Upper lobe of left lung (tissue), 6 donors: ENCODE results near the gene ARHGEF4. TPM values are rescaled to one million over a fixed set of nuclear protein-coding genes. Genes with fewer than 3 reads are reported as not detected.

Experiments used
- ATAC-seq, 2 donors: fragments of 200-7000 bp; cut with Tn5 transposase; one replicate each; pipeline ENCODE4 v1.9.1; 2022; ENCODE audit warnings: mild to moderate bottlenecking in 2 of 2, moderate library complexity in 2 of 2; ENCODE audit not compliant: low FRiP score in 2 of 2
- DNase-seq, 2 donors: peaks; one replicate each; pipeline ENCODE4 v3.0.0-alpha.2; 2019 to 2020
- H3K27ac ChIP-seq, 4 donors: fragments of 200-600 bp; sonication (generic); one replicate each; pipeline ENCODE4 v1.5.1; 2016 to 2019
- H3K27me3 ChIP-seq, 4 donors: fragments of 200-600 bp; sonication (generic); one replicate each; pipeline ENCODE4 v1.5.1; 2017 to 2019
- H3K36me3 ChIP-seq, 4 donors: fragments of 200-600 bp; sonication (generic); one replicate each; pipeline ENCODE4 v1.5.1; 2016 to 2019
- H3K4me1 ChIP-seq, 4 donors: fragments of 200-600 bp; sonication (generic); one replicate each; pipeline ENCODE4 v1.5.1; 2018 to 2019
- H3K4me3 ChIP-seq, 4 donors: fragments of 200-600 bp; sonication (generic); one replicate each; pipeline ENCODE4 v1.5.1; 2017 to 2019; ENCODE audit warnings: mild to moderate bottlenecking in 2 of 4, moderate library complexity in 1 of 4
- H3K9me3 ChIP-seq, 4 donors: fragments of 200-600 bp; sonication (generic); one replicate each; pipeline ENCODE4 v1.5.1; 2018 to 2019
- EP300 ChIP-seq, 4 donors: sonication (generic); formaldehyde crosslinking; IDR thresholded peaks; one replicate each; pipeline ENCODE4 v1.5.1; 2017; ENCODE audit warnings: antibody characterized with exemption in 4 of 4, control low read depth in 2 of 4
- POLR2A ChIP-seq, 4 donors: fragments of 450-650 bp; IDR thresholded peaks; one replicate each; pipeline ENCODE4 v1.5.1; 2016 to 2017; ENCODE audit warnings: antibody characterized with exemption in 4 of 4, mild to moderate bottlenecking in 2 of 4
- POLR2AphosphoS5 ChIP-seq, 2 donors: sonication (generic); formaldehyde crosslinking; IDR thresholded peaks; one replicate each; pipeline ENCODE4 v1.5.1; 2017; ENCODE audit warnings: antibody characterized with exemption in 2 of 2
- WGBS, 2 donors: methylation state at CpG; one replicate each; pipeline ENCODE4 v1.1.5; 2017 to 2018; 5-methylcytosine and 5-hydroxymethylcytosine counted together
- total RNA-seq, 6 donors: library from RNA; depleted of rRNA in 4 of 6; stranded (reverse); fragments of >200 nt in 4 of 6; gene quantifications; one replicate each; pipeline versions ENCODE4 v1.1.0 to v1.2.1, GENCODE V29; 2016 to 2021
- TF ChIP-seq, protein P1 (sequence below), 6 experiments: fragments of 450-650 bp in 4 of 6; fragments of 200-600 bp in 2 of 6; sonication (generic) in 2 of 6; IDR thresholded peaks; one replicate each; pipeline ENCODE4 v1.5.1; 2016 to 2019; ENCODE audit warnings: antibody characterized with exemption in 6 of 6
- donor health status: DM: no; HTN: no; CAD: no; lungs with moderate emphysema.
- donor health status: DM: no; HTN: yes; CAD: no; lungs with severe emphysema.

ARHGEF4 gene
- total RNA-seq, 6 donors from 2014 or later: 10.1 to 101 (median 22.5) TPM

DNA sequence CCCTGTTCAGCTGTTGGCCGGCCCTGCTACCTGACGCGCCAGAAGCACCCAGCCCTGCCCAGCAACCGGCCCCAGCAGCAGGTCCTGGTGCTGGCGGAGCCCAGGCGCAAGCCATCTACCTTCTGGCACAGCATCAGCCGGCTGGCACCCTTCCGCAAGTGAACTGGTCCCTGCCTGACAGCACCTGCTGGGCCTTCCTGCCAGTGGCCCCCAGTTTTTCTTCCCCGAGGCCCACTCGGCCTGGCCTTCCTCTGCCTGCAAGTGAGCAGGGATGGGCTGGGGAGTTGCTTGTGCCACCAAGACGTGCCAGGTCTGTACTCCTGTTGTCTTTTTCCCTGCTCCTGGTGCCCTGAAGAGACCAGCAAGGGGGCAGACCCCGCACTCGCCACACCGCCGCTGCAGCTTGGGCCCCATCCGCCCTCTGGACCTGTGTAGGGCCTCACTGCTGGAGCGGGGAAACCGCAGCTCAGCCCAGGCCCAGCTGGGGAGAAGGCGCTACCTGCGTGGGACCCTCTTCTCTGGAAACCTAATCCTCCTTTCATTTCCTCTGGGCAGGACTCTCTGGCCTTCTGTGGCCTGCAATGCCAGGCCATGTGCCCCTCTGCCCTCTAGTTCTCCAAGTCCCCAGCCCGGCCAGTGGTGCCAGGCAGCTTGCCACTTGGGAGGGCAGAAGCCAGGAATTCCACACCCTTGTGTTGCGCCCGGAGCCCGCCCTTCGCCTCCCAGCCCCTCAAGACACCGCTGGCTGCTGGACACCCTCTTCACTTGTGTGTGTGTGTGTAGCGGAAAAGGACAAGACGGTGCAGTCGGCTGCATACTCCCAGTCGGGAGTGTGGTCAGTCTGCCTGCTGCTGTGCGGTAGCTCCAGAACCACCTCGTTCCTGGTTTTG lies 209.6 kb downstream of the ARHGEF4 start:
- DNase-seq: peak in 1 of 2 donors; percentile 75
- Histone ChIP-seq H3K4me1 (no peaks in the 10 kb centered on the region), H3K36me3 (peaks cover 14 to 52% (median 47%) of the 10 kb centered on the region in 4 donors), H3K9me3 (no peaks in the 10 kb centered on the region), H3K27ac (no peak overlapping the region), H3K4me3 (no peak overlapping the region), H3K27me3 (no peaks in the 10 kb centered on the region)
- ATAC-seq: peak in 1 of 2 donors; percentile 4
- no peak for TF ChIP-seq EP300 (IDR thresholded peaks at IDR 0.05)
- no peak for TF ChIP-seq POLR2A (IDR thresholded peaks at IDR 0.05)
- TF ChIP-seq POLR2AphosphoS5 (IDR thresholded peaks at IDR 0.05): no peak
- TF ChIP-seq, protein P1, sequence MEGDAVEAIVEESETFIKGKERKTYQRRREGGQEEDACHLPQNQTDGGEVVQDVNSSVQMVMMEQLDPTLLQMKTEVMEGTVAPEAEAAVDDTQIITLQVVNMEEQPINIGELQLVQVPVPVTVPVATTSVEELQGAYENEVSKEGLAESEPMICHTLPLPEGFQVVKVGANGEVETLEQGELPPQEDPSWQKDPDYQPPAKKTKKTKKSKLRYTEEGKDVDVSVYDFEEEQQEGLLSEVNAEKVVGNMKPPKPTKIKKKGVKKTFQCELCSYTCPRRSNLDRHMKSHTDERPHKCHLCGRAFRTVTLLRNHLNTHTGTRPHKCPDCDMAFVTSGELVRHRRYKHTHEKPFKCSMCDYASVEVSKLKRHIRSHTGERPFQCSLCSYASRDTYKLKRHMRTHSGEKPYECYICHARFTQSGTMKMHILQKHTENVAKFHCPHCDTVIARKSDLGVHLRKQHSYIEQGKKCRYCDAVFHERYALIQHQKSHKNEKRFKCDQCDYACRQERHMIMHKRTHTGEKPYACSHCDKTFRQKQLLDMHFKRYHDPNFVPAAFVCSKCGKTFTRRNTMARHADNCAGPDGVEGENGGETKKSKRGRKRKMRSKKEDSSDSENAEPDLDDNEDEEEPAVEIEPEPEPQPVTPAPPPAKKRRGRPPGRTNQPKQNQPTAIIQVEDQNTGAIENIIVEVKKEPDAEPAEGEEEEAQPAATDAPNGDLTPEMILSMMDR (IDR thresholded peaks at IDR 0.05): no peak
- 90 to 92% methylated on average over 20 to 32 of the region's 32 CpGs for WGBS, 2 donors

DNA sequence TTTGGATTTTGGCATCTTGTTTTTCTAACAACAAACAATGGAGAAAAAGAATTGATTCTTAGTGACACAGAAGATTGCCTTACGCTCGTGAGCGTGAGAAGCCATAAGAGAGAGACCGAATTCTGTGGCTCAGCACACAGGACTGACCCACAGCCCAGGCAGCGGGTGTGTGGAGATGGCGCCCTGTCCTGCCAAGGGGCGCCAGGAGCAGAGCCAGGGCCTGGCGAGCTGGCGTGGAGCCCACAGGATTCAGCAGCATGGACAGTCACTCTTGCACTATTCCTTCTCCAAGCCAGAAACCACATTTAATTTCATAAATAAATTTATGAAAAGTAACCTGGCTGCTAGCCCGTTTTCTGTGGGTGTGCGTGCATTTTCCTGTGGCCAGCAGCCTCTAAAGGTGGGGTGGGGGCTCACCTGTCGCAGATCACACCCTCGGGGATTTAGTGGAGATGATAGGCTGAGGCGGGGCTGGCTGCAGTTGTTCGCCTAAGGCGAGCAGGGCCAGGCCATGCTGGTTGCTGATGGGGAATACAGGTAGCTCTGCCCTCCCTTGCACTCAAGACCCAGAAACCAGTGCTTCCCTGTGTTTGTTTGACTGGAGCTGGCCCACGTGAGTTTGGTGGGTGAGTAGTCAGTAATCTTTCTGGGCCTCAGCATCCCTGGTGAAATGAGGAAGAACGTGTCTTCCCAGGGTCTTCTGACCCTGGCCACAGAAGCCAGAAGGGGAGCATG lies 210.4 kb downstream of the ARHGEF4 start:
- Histone ChIP-seq H3K9me3 (no peaks in the 10 kb centered on the region), H3K36me3 (peaks cover 19 to 60% (median 54%) of the 10 kb centered on the region in 4 donors)
- WGBS, 2 donors: 94 to 96% methylated on average over 16 to 18 of the region's 18 CpGs

DNA sequence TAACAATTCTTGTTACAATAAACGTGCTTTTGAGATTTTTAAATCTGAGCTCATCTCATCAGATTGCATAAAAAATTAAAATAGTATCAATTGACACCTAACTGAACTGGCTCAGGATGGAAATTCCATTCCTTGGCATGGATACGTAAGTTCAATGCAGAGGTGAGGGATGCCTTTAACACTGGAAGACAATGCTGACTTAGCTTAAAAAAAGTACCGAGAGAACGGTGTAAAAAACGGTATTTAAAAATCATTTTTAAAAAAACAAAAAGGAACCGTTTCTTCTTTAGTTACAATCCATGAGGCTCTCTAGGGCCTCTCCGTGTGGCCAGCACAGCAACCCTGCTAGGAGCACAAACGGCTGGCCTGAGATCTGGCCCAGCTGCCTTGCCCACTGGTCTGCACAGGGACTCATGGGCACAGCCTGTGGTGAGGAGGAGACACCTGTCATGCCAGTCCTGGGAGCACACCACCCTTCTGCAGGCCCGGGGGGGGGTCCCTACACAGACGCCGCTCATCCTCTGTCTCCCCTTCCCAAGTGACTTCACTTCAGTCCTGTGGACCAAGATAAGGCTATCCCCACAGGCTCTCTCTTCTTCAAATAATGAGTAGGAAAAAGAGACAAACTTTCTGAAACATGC lies 211.3 kb downstream of the ARHGEF4 start:
- Histone ChIP-seq H3K27ac (no peak overlapping the region), H3K4me3 (no peak overlapping the region), H3K4me1 (no peaks in the 10 kb centered on the region), H3K9me3 (no peaks in the 10 kb centered on the region), H3K36me3 (peaks cover 24 to 70% (median 64%) of the 10 kb centered on the region in 4 donors), H3K27me3 (no peaks in the 10 kb centered on the region)
- no peak for TF ChIP-seq POLR2A (IDR thresholded peaks at IDR 0.05)
- WGBS, 2 donors: 90 to 94% methylated on average over 11 of the region's 11 CpGs
- ATAC-seq: no peak
- no peak for DNase-seq

More for the DNA sequence above, 210.4 kb downstream of the ARHGEF4 start:
- Histone ChIP-seq H3K4me1 (no peaks in the 10 kb centered on the region), H3K27me3 (no peaks in the 10 kb centered on the region), H3K27ac (no peak overlapping the region), H3K4me3 (no peak overlapping the region)
- no peak for ATAC-seq
- no peak for DNase-seq
- TF ChIP-seq, protein P1 (IDR thresholded peaks at IDR 0.05): no peak
- TF ChIP-seq POLR2AphosphoS5 (IDR thresholded peaks at IDR 0.05) (no peak), EP300 (IDR thresholded peaks at IDR 0.05) (no peak), POLR2A (IDR thresholded peaks at IDR 0.05) (no peak)

DNA sequence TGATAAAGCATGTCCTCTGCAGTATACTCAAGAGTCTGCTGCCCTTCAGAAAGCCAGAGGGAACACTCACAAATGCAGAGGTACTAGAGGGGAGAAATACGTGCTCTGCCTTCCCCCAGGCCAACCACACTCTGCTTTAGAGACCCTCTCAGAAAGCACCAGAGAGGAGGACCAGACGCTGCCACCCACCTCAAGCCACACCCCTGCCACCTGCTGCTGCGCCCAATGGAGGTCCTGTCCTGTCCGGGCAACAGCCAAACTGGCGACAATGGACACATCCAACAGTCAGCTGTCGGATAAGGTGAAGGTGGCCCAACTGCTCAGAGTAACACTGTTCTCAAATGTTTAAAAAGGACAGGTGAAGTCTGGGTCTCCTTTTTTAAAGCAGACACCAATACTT lies 211.9 kb downstream of the ARHGEF4 start:
- H3K27ac ChIP-seq: no peak overlapping the region
- DNase-seq (no peak), ATAC-seq (no peak)
- peaks cover 24 to 76% (median 69%) of the 10 kb centered on the region in 4 donors for H3K36me3 ChIP-seq
- H3K27me3 ChIP-seq: no peaks in the 10 kb centered on the region
- no peaks in the 10 kb centered on the region for H3K4me1 ChIP-seq
- 95% methylated on average over 6 of the region's 6 CpGs; no CpG with 5 or more reads in 1 of the 2 donors for WGBS, 2 donors
- TF ChIP-seq POLR2AphosphoS5 (IDR thresholded peaks at IDR 0.05) (no peak), EP300 (IDR thresholded peaks at IDR 0.05) (no peak), POLR2A (IDR thresholded peaks at IDR 0.05) (no peak)
- TF ChIP-seq, protein P1 (IDR thresholded peaks at IDR 0.05): no peak
- H3K4me3 ChIP-seq: no peak overlapping the region
- H3K9me3 ChIP-seq: no peaks in the 10 kb centered on the region
